CD14-positive monocyte (primary cell): ENCODE measurements around the gene APCDD1L. TPM values are rescaled to one million over a fixed set of nuclear protein-coding genes. Genes with fewer than 3 reads are reported as not detected.

Experiments
- DNase-seq, 3 donors: peaks; one replicate each; pipeline ENCODE4 v3.0.0-alpha.2; 2011 to 2022
- H2AFZ ChIP-seq: 2 replicates; pipeline ENCODE4 v1.6.0; 2012; ENCODE audit warnings: mild to moderate bottlenecking, low read depth, low read length, inconsistent platforms; ENCODE audit not compliant: insufficient read depth, poor library complexity, severe bottlenecking
- H3K27ac ChIP-seq, 2 donors: 1 replicate in 1 of 2; 2 replicates in 1 of 2; pipeline ENCODE4 v1.5.1; 2012 to 2013; ENCODE audit warnings: low read length in 2 of 2, control low read depth in 1 of 2, inconsistent platforms in 1 of 2, low read depth in 1 of 2, mild to moderate bottlenecking in 1 of 2
- H3K27me3 ChIP-seq, 2 donors: one replicate each; pipeline versions ENCODE4 v1.6.0 to v1.6.1; 2011 to 2013; ENCODE audit warnings: low read length in 2 of 2; ENCODE audit not compliant: control insufficient read depth in 2 of 2, insufficient read depth in 2 of 2
- H3K36me3 ChIP-seq, 2 donors: replicated peaks in 1 of 2; 1 replicate in 1 of 2; 2 replicates in 1 of 2; pipeline versions ENCODE4 v1.5.1 to v1.6.1; 2012 to 2013; ENCODE audit warnings: low read length in 2 of 2, control low read depth in 1 of 2, inconsistent platforms in 1 of 2, mild to moderate bottlenecking in 1 of 2; ENCODE audit not compliant: insufficient read depth in 2 of 2, control insufficient read depth in 1 of 2
- H3K4me1 ChIP-seq, 2 donors: 1 replicate in 1 of 2; 2 replicates in 1 of 2; pipeline versions ENCODE4 v1.5.1 to v1.6.1; 2012 to 2013; ENCODE audit warnings: low read length in 2 of 2, control low read depth in 1 of 2, inconsistent platforms in 1 of 2, mild to moderate bottlenecking in 1 of 2, moderate library complexity in 1 of 2; ENCODE audit not compliant: insufficient read depth in 2 of 2, control insufficient read depth in 1 of 2
- H3K4me2 ChIP-seq: replicated peaks from 2 replicates; pipeline ENCODE3; 2012; ENCODE audit warnings: low read length, moderate library complexity, mild to moderate bottlenecking; ENCODE audit not compliant: poor library complexity, severe bottlenecking; ENCODE audit errors: extremely low read depth
- H3K4me3 ChIP-seq, 3 experiments: fragments of 200-600 bp in 1 of 3; sonication (generic) in 1 of 3; replicated peaks in 1 of 3; 1 replicate in 2 of 3; 2 replicates in 1 of 3; pipeline ENCODE4 v1.5.1; 2011 to 2013; ENCODE audit warnings: low read length in 3 of 3, mild to moderate bottlenecking in 3 of 3, control low read depth in 2 of 3, low read depth in 2 of 3, inconsistent platforms in 1 of 3, moderate library complexity in 1 of 3
- H3K79me2 ChIP-seq: 2 replicates; pipeline ENCODE4 v1.6.0; 2012; ENCODE audit warnings: mild to moderate bottlenecking, control low read depth, inconsistent platforms, low read length, moderate library complexity; ENCODE audit not compliant: insufficient read depth
- H3K9ac ChIP-seq: 2 replicates; pipeline ENCODE4 v1.6.0; 2017; ENCODE audit warnings: low read length, mild to moderate bottlenecking; ENCODE audit not compliant: insufficient read depth, poor library complexity, severe bottlenecking
- H3K9me3 ChIP-seq, 2 donors: replicated peaks in 1 of 2; 1 replicate in 1 of 2; 2 replicates in 1 of 2; pipeline versions ENCODE4 v1.5.1 to v1.6.1; 2012 to 2013; ENCODE audit warnings: low read length in 2 of 2, control low read depth in 1 of 2; ENCODE audit not compliant: control insufficient read depth in 1 of 2, insufficient read depth in 1 of 2
- H4K20me1 ChIP-seq: 2 replicates; pipeline ENCODE4 v1.6.0; 2012; ENCODE audit warnings: mild to moderate bottlenecking, low read length, control low read depth, moderate library complexity; ENCODE audit not compliant: insufficient read depth
- H3K27ac Mint-ChIP-seq, 7 donors: one replicate each; pipeline ENCODE4 v1.8.0; 2020; ENCODE audit warnings: mild to moderate bottlenecking in 7 of 7, mixed read lengths in 7 of 7, moderate library complexity in 6 of 7, inconsistent platforms in 2 of 7
- H3K27me3 Mint-ChIP-seq, 3 donors: one replicate each; pipeline ENCODE4 v1.8.0; 2021 to 2022; ENCODE audit warnings: low read depth in 3 of 3, mild to moderate bottlenecking in 3 of 3, mixed read lengths in 3 of 3, moderate library complexity in 3 of 3, inconsistent platforms in 1 of 3
- H3K36me3 Mint-ChIP-seq, 2 donors: one replicate each; pipeline ENCODE4 v1.8.0; 2020; ENCODE audit warnings: mixed read lengths in 2 of 2, inconsistent platforms in 1 of 2, mild to moderate bottlenecking in 1 of 2
- H3K4me1 Mint-ChIP-seq: one replicate; pipeline ENCODE4 v1.8.0; 2020; ENCODE audit warnings: mild to moderate bottlenecking, mixed read lengths
- H3K4me3 Mint-ChIP-seq, 2 donors: one replicate each; pipeline ENCODE4 v1.8.0; 2020; ENCODE audit warnings: mild to moderate bottlenecking in 2 of 2, mixed read lengths in 2 of 2, moderate library complexity in 1 of 2
- H3K9me3 Mint-ChIP-seq, 7 donors: one replicate each; pipeline ENCODE4 v1.8.0; 2020 to 2022; ENCODE audit warnings: mixed read lengths in 7 of 7, mild to moderate bottlenecking in 6 of 7, moderate library complexity in 6 of 7, inconsistent platforms in 2 of 7
- WGBS: methylation state at CpG from one replicate; pipeline ENCODE4 v1.1.5; 2013; ENCODE audit warnings: missing lambda C conversion rate; ENCODE audit not compliant: insufficient coverage; 5-methylcytosine and 5-hydroxymethylcytosine counted together
- intact Hi-C, 2 donors: fragments of 100-400 bp; cut with micrococcal nuclease; formaldehyde crosslinking; loops; one replicate each; pipeline versions ENCODE4 v1.15.0 to v1.15.1; 2023
- polyA plus RNA-seq, 3 donors: library from polyadenylated mRNA; depleted of rRNA in 1 of 3; unstranded in 2 of 3; stranded (reverse) in 1 of 3; fragments of 300-500 nt in 2 of 3; fragments of >200 nt in 1 of 3; fragmentation: Illumina TruSeq in 2 of 3; gene quantifications; 1 replicate in 2 of 3; 2 replicates in 1 of 3; pipeline ENCODE4 v1.2.3, GENCODE V29; 2012 to 2021
- TF ChIP-seq, protein P1 (sequence below): fragments of 200-600 bp; IDR thresholded peaks from one replicate; pipeline ENCODE4 v1.8.0; 2022; ENCODE audit warnings: antibody characterized with exemption, mild to moderate bottlenecking

Gene APCDD1L
- polyA plus RNA-seq, 3 donors = not detected

- Mint-ChIP-seq H3K27me3 (peaks cover 35 to 40% (median 38%) of the 10 kb centered on the region in 3 donors), H3K4me3 (no peak overlapping the region), H3K27ac (no peak overlapping the region), H3K4me1 (no peaks in the 10 kb centered on the region), H3K36me3 (no peaks in the 10 kb centered on the region), H3K9me3 (peaks cover 0 to 2% (median 0%) of the 10 kb centered on the region in 7 donors)
- DNase-seq = no peak
- no peak overlapping the region for H3K27ac ChIP-seq
- H3K36me3 ChIP-seq = no peaks in the 10 kb centered on the region
- H3K79me2 ChIP-seq = no peaks in the 10 kb centered on the region
- no peak overlapping the region for H3K9ac ChIP-seq
- H3K27me3 ChIP-seq = peaks cover 0 to 27% of the 10 kb centered on the region in 2 donors
- H3K4me2 ChIP-seq = no peak overlapping the region
- H3K4me3 ChIP-seq = no peak overlapping the region
- H2AFZ ChIP-seq = no peak overlapping the region
- 80% methylated on average over 8 of the region's 11 CpGs for WGBS
- no peaks in the 10 kb centered on the region for H4K20me1 ChIP-seq
- no peaks in the 10 kb centered on the region for H3K9me3 ChIP-seq
- intact Hi-C loops = no loop called here
- TF ChIP-seq, protein P1, sequence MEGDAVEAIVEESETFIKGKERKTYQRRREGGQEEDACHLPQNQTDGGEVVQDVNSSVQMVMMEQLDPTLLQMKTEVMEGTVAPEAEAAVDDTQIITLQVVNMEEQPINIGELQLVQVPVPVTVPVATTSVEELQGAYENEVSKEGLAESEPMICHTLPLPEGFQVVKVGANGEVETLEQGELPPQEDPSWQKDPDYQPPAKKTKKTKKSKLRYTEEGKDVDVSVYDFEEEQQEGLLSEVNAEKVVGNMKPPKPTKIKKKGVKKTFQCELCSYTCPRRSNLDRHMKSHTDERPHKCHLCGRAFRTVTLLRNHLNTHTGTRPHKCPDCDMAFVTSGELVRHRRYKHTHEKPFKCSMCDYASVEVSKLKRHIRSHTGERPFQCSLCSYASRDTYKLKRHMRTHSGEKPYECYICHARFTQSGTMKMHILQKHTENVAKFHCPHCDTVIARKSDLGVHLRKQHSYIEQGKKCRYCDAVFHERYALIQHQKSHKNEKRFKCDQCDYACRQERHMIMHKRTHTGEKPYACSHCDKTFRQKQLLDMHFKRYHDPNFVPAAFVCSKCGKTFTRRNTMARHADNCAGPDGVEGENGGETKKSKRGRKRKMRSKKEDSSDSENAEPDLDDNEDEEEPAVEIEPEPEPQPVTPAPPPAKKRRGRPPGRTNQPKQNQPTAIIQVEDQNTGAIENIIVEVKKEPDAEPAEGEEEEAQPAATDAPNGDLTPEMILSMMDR = no peak
- no peaks in the 10 kb centered on the region for H3K4me1 ChIP-seq
Observed at GRCh38 chr20:58518387-58518786, 3.2 kb upstream of the APCDD1L start.

DNA sequence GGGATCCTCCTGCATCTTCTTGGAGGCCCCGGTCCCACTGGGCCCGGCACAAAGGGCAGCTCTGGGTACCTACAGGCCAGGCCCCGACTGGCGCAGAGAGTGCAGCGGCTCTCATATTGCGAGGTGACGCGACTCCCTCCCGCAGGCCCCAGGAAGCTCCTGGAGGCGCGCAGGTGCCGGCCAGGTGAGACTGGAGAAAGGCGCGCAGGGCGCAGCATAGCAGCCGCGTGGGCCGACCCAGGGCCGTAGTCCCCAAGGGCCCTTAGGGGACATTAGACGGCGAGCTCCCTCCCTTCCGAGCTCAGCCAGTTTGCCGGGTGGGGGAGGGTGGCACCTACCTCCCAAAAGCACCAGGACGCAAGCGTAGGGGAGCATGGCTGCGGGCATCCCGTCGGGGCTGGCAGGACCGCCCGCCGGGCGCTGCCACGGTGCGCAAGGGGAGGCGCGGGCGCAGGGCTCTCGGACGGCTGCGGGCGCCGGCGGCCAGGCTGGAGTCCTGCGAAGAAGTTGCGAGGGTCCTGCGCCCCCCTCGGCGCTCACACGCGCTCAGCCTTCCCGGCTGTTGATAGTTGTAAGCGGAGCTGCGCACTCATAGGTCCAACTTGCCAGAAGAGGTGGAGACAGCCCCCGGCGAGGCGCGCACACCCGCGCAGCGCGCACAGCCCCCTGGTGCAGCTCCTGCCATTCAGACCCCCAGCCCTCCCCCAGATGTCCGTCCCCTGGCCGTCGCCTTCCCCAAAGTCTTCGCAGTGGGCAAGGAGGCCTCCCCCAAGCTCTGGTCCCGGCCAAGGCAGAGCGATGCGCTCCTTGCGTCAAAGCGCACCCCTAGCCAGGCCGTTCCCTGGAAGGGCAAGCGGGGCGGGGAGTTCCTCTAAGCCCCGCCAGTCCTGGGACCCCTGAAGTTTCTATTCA lies 622 bp downstream of the APCDD1L start:
- no peaks in the 10 kb centered on the region for H3K4me1 ChIP-seq
- no peak overlapping the region for H3K27ac ChIP-seq
- no peaks in the 10 kb centered on the region for H3K36me3 Mint-ChIP-seq
- H3K4me2 ChIP-seq = no peak overlapping the region
- H2AFZ ChIP-seq = no peak overlapping the region
- no peaks in the 10 kb centered on the region for H3K9me3 ChIP-seq
- H3K36me3 ChIP-seq = no peaks in the 10 kb centered on the region
- H3K79me2 ChIP-seq = no peaks in the 10 kb centered on the region
- no peak for DNase-seq
- 5% methylated on average over 69 of the region's 74 CpGs for WGBS
- H3K27me3 ChIP-seq = peaks cover 0 to 28% of the 10 kb centered on the region in 2 donors
- H3K9ac ChIP-seq = no peak overlapping the region
- no peak overlapping the region for H3K27ac Mint-ChIP-seq
- H3K9me3 Mint-ChIP-seq = peaks cover 0 to 2% (median 0%) of the 10 kb centered on the region in 7 donors
- H3K27me3 Mint-ChIP-seq = peaks cover 35 to 49% (median 45%) of the 10 kb centered on the region in 3 donors
- H3K4me3 ChIP-seq = no peak overlapping the region
- intact Hi-C loops = no loop called here
- no peaks in the 10 kb centered on the region for H4K20me1 ChIP-seq
- H3K4me3 Mint-ChIP-seq = peak overlapping the region in 1 of 2 donors; percentile 57
- H3K4me1 Mint-ChIP-seq = no peaks in the 10 kb centered on the region
- TF ChIP-seq, protein P1 = no peak
